ENCODE measurements around the gene SYNDIG1. TPM values are rescaled to one million over a fixed set of nuclear protein-coding genes. Genes with fewer than 3 reads are reported as not detected.

The SYNDIG1 gene
- polyA plus RNA-seq, 1 donor from 2014 or later = 0.22 TPM

DNA sequence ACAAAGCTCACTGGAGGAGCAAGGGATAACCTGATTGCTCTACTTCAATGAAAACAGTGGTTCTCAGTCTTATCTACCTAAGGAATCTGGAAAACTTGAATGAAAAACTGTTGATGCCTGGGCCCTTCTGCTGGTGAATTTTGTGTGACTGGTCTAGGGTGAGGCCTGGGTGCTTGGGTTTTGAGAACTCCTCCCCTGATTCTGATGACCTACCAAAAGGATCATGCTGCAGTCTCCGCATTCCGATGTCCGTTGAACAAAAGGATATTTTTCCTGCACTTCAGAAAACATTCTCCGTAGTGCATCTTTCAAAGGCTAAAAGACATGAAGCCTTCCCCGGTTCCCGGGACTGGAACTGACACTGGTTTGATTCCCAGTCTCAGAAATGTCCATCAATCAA lies 157.9 kb downstream of the SYNDIG1 start:
- H3F3A ChIP-seq (ENCODE audit: insufficient read depth, low read length, poor library complexity, severe bottlenecking) = no peaks in the 10 kb centered on the region
- H3K79me2 ChIP-seq (replicated peaks; ENCODE audit: insufficient read depth, low read length) = no peaks in the 10 kb centered on the region
- H3K27ac ChIP-seq (ENCODE audit: low read length) = no peak overlapping the region
- no peaks in the 10 kb centered on the region for H4K20me1 ChIP-seq (ENCODE audit: insufficient read depth)
- TF ChIP-seq MXI1 (conservative IDR thresholded peaks at IDR 0.05; ENCODE audit: poor library complexity, severe bottlenecking) = no peak
- TF ChIP-seq, protein P1, sequence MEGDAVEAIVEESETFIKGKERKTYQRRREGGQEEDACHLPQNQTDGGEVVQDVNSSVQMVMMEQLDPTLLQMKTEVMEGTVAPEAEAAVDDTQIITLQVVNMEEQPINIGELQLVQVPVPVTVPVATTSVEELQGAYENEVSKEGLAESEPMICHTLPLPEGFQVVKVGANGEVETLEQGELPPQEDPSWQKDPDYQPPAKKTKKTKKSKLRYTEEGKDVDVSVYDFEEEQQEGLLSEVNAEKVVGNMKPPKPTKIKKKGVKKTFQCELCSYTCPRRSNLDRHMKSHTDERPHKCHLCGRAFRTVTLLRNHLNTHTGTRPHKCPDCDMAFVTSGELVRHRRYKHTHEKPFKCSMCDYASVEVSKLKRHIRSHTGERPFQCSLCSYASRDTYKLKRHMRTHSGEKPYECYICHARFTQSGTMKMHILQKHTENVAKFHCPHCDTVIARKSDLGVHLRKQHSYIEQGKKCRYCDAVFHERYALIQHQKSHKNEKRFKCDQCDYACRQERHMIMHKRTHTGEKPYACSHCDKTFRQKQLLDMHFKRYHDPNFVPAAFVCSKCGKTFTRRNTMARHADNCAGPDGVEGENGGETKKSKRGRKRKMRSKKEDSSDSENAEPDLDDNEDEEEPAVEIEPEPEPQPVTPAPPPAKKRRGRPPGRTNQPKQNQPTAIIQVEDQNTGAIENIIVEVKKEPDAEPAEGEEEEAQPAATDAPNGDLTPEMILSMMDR (IDR thresholded peaks at IDR 0.05; ENCODE audit: poor library complexity, severe bottlenecking) = no peak
- H3K9me3 ChIP-seq (ENCODE audit: low read length) = no peaks in the 10 kb centered on the region
- no peaks in the 10 kb centered on the region for H3K27me3 ChIP-seq (ENCODE audit: insufficient read depth, low read depth, low read length)
- no peak overlapping the region for H3K4me3 ChIP-seq (ENCODE audit: low read length)
- H3K36me3 ChIP-seq (ENCODE audit: insufficient read depth, low read length) = no peaks in the 10 kb centered on the region
- H3K4me2 ChIP-seq (ENCODE audit: low read length) = no peak overlapping the region
- no peaks in the 10 kb centered on the region for H3K9me2 ChIP-seq (ENCODE audit: insufficient read depth, low read length)
- H3K9ac ChIP-seq (ENCODE audit: low read length) = no peak overlapping the region
- no peak overlapping the region for H2AFZ ChIP-seq (ENCODE audit: low read depth, low read length)

DNA sequence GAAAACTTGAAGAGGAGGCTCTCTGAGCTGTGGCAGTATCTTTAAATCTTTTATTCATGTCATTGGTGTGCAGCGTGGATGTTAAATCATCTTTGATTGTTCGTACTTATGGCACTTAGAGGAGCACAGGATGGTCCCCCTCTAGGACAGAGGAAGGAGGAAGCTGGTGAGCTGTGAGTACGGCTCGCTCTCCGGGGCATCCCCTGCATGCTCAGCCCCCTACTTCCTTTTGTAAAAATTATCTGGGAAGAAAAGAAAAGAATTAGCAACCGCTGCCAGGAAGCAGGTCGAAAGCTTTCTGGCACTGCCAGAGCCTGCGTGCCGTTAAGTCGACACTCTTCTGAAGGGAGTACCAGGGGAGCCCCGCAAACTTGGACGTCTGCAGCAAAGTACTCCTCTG lies 158.5 kb downstream of the SYNDIG1 start:
- no peaks in the 10 kb centered on the region for H3K9me2 ChIP-seq (ENCODE audit: insufficient read depth, low read length)
- H3K9me3 ChIP-seq (ENCODE audit: low read length) = no peaks in the 10 kb centered on the region
- H3K4me2 ChIP-seq (ENCODE audit: low read length) = no peak overlapping the region
- H3K4me3 ChIP-seq (ENCODE audit: low read length) = no peak overlapping the region
- no peaks in the 10 kb centered on the region for H3K27me3 ChIP-seq (ENCODE audit: insufficient read depth, low read depth, low read length)
- no peak overlapping the region for H3K27ac ChIP-seq (ENCODE audit: low read length)
- H3F3A ChIP-seq (ENCODE audit: insufficient read depth, low read length, poor library complexity, severe bottlenecking) = no peaks in the 10 kb centered on the region
- H3K9ac ChIP-seq (ENCODE audit: low read length) = no peak overlapping the region
- H2AFZ ChIP-seq (ENCODE audit: low read depth, low read length) = no peak overlapping the region
- no peaks in the 10 kb centered on the region for H4K20me1 ChIP-seq (ENCODE audit: insufficient read depth)
- TF ChIP-seq, protein P2, sequence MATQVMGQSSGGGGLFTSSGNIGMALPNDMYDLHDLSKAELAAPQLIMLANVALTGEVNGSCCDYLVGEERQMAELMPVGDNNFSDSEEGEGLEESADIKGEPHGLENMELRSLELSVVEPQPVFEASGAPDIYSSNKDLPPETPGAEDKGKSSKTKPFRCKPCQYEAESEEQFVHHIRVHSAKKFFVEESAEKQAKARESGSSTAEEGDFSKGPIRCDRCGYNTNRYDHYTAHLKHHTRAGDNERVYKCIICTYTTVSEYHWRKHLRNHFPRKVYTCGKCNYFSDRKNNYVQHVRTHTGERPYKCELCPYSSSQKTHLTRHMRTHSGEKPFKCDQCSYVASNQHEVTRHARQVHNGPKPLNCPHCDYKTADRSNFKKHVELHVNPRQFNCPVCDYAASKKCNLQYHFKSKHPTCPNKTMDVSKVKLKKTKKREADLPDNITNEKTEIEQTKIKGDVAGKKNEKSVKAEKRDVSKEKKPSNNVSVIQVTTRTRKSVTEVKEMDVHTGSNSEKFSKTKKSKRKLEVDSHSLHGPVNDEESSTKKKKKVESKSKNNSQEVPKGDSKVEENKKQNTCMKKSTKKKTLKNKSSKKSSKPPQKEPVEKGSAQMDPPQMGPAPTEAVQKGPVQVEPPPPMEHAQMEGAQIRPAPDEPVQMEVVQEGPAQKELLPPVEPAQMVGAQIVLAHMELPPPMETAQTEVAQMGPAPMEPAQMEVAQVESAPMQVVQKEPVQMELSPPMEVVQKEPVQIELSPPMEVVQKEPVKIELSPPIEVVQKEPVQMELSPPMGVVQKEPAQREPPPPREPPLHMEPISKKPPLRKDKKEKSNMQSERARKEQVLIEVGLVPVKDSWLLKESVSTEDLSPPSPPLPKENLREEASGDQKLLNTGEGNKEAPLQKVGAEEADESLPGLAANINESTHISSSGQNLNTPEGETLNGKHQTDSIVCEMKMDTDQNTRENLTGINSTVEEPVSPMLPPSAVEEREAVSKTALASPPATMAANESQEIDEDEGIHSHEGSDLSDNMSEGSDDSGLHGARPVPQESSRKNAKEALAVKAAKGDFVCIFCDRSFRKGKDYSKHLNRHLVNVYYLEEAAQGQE (IDR thresholded peaks at IDR 0.05; ENCODE audit: borderline replicate concordance) = no peak
- TF ChIP-seq, protein P1 (IDR thresholded peaks at IDR 0.05; ENCODE audit: poor library complexity, severe bottlenecking) = no peak
- TF ChIP-seq EZH2 (IDR thresholded peaks at IDR 0.05; ENCODE audit: borderline replicate concordance, insufficient read depth, low read length, poor library complexity, severe bottlenecking) = no peak
- TF ChIP-seq EP300 (conservative IDR thresholded peaks at IDR 0.05; ENCODE audit: poor library complexity, severe bottlenecking) = no peak
- no peak for TF ChIP-seq SMC3 (conservative IDR thresholded peaks at IDR 0.05; ENCODE audit: poor library complexity)
- no peak for TF ChIP-seq RAD21 (conservative IDR thresholded peaks at IDR 0.05)
- TF ChIP-seq POLR2AphosphoS5 (IDR thresholded peaks at IDR 0.05) = no peak
- no peak for TF ChIP-seq TAF1 (IDR thresholded peaks at IDR 0.05; ENCODE audit: low read depth)
- no peak for TF ChIP-seq MXI1 (conservative IDR thresholded peaks at IDR 0.05; ENCODE audit: poor library complexity, severe bottlenecking)
- no peaks in the 10 kb centered on the region for H3K79me2 ChIP-seq (replicated peaks; ENCODE audit: insufficient read depth, low read length)
- no peaks in the 10 kb centered on the region for H3K36me3 ChIP-seq (ENCODE audit: insufficient read depth, low read length)
